ENCODE results near the gene FOXP3. TPM values are rescaled to one million over a fixed set of nuclear protein-coding genes. Genes with fewer than 3 reads are reported as not detected.

FOXP3 gene
- total and polyA plus RNA-seq, 2 of the 8 experiments (the other 6 are each of a cell fraction or from before 2014, with no cell fraction given) = 0.37 to 0.54 TPM

- TF ChIP-seq MAX (IDR thresholded peaks at IDR 0.05) = no peak
Measured at GRCh38 chrX:49233176-49233575, 31.3 kb downstream of the FOXP3 start, which contains the start of gene CACNA1F (continued).

All from H1 (cell line).